Astrocyte (in vitro differentiated cells and primary cell): ENCODE results near the gene TENM4. TPM values are rescaled to one million over a fixed set of nuclear protein-coding genes. Genes with fewer than 3 reads are reported as not detected.
"Not testable (repeated sequence)": the region's sequence is repeated elsewhere in the genome, so short reads cannot be mapped to it uniquely, and the experiment has no call there.

Experiments used
- DNase-seq: peaks from one replicate; pipeline ENCODE4 v3.0.0-alpha.2; 2010; ENCODE audit warnings: low read depth
- FAIRE-seq: peaks from 2 replicates; lab custom pipeline; 2011; peaks lifted over from hg19 to GRCh38; lab: Jason Lieb, UNC
- H2AFZ ChIP-seq: 2 replicates; pipeline ENCODE4 v1.6.0; 2012; ENCODE audit warnings: low read depth, low read length, inconsistent platforms
- H3K27ac ChIP-seq: 2 replicates; pipeline ENCODE4 v1.5.1; 2011; ENCODE audit warnings: low read depth, low read length, inconsistent platforms
- H3K27me3 ChIP-seq: 2 replicates; pipeline ENCODE4 v1.6.0; 2011; ENCODE audit warnings: low read length, inconsistent platforms; ENCODE audit not compliant: insufficient read depth
- H3K36me3 ChIP-seq: 2 replicates; pipeline ENCODE4 v1.5.1; 2011; ENCODE audit warnings: low read length, inconsistent platforms; ENCODE audit not compliant: insufficient read depth
- H3K4me1 ChIP-seq: 2 replicates; pipeline ENCODE4 v1.5.1; 2011; ENCODE audit warnings: low read length, inconsistent platforms; ENCODE audit not compliant: insufficient read depth
- H3K4me2 ChIP-seq: 2 replicates; pipeline ENCODE4 v1.6.0; 2012; ENCODE audit warnings: low read length, inconsistent platforms
- H3K4me3 ChIP-seq: 2 replicates; pipeline ENCODE4 v1.5.1; 2011; ENCODE audit warnings: low read depth, mild to moderate bottlenecking, low read length, inconsistent platforms; ENCODE audit not compliant: insufficient read depth
- H3K79me2 ChIP-seq: 2 replicates; pipeline ENCODE4 v1.6.0; 2012; ENCODE audit warnings: mild to moderate bottlenecking, low read length, inconsistent platforms; ENCODE audit not compliant: insufficient read depth
- H3K9ac ChIP-seq: 2 replicates; pipeline ENCODE4 v1.6.0; 2012; ENCODE audit warnings: mild to moderate bottlenecking, low read length, inconsistent platforms
- H3K9me3 ChIP-seq: 2 replicates; pipeline ENCODE4 v1.5.1; 2012; ENCODE audit warnings: low read depth, mild to moderate bottlenecking, low read length, inconsistent platforms; ENCODE audit not compliant: insufficient read depth
- H4K20me1 ChIP-seq: 2 replicates; pipeline ENCODE4 v1.6.0; 2012; ENCODE audit warnings: low read length, inconsistent platforms; ENCODE audit not compliant: insufficient read depth
- H3K27ac Mint-ChIP-seq: one replicate; pipeline ENCODE4 v1.8.0; 2021; ENCODE audit warnings: mild to moderate bottlenecking, mixed read lengths; ENCODE audit not compliant: unreplicated experiment
- H3K27me3 Mint-ChIP-seq: one replicate; pipeline ENCODE4 v1.8.0; 2021; ENCODE audit warnings: low read depth, mixed read lengths; ENCODE audit not compliant: unreplicated experiment
- H3K36me3 Mint-ChIP-seq: one replicate; pipeline ENCODE4 v1.8.0; 2021; ENCODE audit warnings: low read depth, mixed read lengths; ENCODE audit not compliant: unreplicated experiment
- H3K4me1 Mint-ChIP-seq: one replicate; pipeline ENCODE4 v1.8.0; 2021; ENCODE audit warnings: low read depth, mixed read lengths; ENCODE audit not compliant: unreplicated experiment
- H3K4me3 Mint-ChIP-seq: one replicate; pipeline ENCODE4 v1.8.0; 2021; ENCODE audit warnings: mild to moderate bottlenecking, moderate library complexity, mixed read lengths; ENCODE audit not compliant: unreplicated experiment
- H3K9me3 Mint-ChIP-seq: one replicate; pipeline ENCODE4 v1.8.0; 2021; ENCODE audit warnings: mild to moderate bottlenecking, mixed read lengths; ENCODE audit not compliant: unreplicated experiment
- EZH2 ChIP-seq: IDR thresholded peaks from 2 replicates; pipeline ENCODE4 v1.6.1; 2012; ENCODE audit warnings: mild to moderate bottlenecking, low read length, inconsistent platforms; ENCODE audit not compliant: insufficient read depth
- total RNA-seq: library from RNA; stranded (reverse); gene quantifications from 2 replicates; pipeline ENCODE4 v1.2.1, GENCODE V29; 2021
- TF ChIP-seq, protein P1 (sequence below): IDR thresholded peaks from 2 replicates; pipeline ENCODE4 v1.5.1; 2011; ENCODE audit warnings: low read depth, mild to moderate bottlenecking, inconsistent platforms, low read length, moderate library complexity; ENCODE audit not compliant: insufficient read depth

The TENM4 gene
- total RNA-seq, 1 donor from 2014 or later = 7.5 TPM

DNA sequence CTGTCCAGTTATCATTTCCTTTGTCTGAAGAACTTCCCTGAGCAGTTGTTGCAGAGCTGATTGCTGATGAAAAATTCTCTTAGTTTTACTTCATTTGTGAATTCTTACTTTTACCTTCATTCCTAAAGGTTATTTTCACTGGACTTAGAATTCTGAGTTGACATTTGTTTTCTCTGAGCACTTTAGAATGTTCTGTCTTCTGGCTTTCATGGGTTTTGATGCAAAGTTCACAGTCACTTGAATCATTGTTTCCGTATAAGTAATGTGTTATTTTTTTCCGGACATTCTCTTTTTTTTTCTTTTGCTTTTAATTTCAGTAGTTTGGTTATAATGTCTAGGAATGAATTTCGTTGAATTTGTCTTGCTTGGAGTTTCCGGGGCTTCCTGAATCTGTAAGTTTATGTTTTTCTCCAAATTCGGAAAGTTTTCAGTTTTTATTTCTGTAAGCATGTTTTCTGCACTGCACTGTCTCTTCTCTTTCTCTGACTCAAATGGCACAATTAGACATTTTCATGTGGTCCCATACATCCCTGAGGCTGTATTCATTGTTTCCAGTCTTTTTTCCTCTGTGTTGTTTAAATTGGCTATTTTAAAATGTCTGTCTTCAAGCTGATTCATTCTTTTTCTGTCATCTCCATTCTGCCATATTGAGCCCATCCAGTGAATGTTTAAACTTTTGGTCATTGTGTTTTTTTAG, 797.7 kb downstream of the TENM4 start:
- Mint-ChIP-seq H3K9me3 (peaks cover 3% of the 10 kb centered on the region), H3K4me1 (no peaks in the 10 kb centered on the region), H3K27ac (no peak overlapping the region), H3K27me3 (peaks cover 6% of the 10 kb centered on the region), H3K4me3 (no peak overlapping the region), H3K36me3 (no peaks in the 10 kb centered on the region)
- FAIRE-seq (no peak), DNase-seq (no peak)
- Histone ChIP-seq H3K4me2 (no peak overlapping the region), H2AFZ (no peak overlapping the region), H3K4me3 (no peak overlapping the region), H3K4me1 (no peaks in the 10 kb centered on the region), H3K36me3 (no peaks in the 10 kb centered on the region), H3K9me3 (no peaks in the 10 kb centered on the region), H3K27ac (no peak overlapping the region), H3K27me3 (no peaks in the 10 kb centered on the region), H3K9ac (no peak overlapping the region), H3K79me2 (no peaks in the 10 kb centered on the region), H4K20me1 (no peaks in the 10 kb centered on the region)
- TF ChIP-seq EZH2 = no peak
- TF ChIP-seq, protein P1, sequence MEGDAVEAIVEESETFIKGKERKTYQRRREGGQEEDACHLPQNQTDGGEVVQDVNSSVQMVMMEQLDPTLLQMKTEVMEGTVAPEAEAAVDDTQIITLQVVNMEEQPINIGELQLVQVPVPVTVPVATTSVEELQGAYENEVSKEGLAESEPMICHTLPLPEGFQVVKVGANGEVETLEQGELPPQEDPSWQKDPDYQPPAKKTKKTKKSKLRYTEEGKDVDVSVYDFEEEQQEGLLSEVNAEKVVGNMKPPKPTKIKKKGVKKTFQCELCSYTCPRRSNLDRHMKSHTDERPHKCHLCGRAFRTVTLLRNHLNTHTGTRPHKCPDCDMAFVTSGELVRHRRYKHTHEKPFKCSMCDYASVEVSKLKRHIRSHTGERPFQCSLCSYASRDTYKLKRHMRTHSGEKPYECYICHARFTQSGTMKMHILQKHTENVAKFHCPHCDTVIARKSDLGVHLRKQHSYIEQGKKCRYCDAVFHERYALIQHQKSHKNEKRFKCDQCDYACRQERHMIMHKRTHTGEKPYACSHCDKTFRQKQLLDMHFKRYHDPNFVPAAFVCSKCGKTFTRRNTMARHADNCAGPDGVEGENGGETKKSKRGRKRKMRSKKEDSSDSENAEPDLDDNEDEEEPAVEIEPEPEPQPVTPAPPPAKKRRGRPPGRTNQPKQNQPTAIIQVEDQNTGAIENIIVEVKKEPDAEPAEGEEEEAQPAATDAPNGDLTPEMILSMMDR = no peak

DNA sequence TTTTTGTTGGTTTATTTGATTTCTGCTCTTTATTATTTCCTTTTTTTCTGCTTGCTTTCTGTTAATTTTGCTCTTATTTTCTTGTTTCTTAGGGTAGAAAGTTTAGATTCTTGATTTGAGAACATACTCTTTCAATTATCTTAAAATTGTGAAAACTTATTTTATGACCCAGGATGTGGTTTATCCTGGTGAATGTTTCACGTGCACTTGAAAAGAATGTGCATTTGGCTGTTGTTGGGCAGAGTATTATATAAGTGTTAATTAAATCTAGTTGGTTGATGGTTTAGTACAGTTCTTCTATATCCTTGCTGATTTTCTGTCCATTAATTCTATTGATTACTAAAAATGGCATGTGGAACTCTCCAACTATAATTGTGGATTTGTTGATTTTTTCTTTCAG, 799.3 kb downstream of the TENM4 start:
- Mint-ChIP-seq H3K4me3 (no peak overlapping the region), H3K9me3 (peaks cover 3% of the 10 kb centered on the region), H3K27ac (no peak overlapping the region), H3K27me3 (no peaks in the 10 kb centered on the region), H3K4me1 (no peaks in the 10 kb centered on the region), H3K36me3 (no peaks in the 10 kb centered on the region)
- H3K36me3 ChIP-seq = no peaks in the 10 kb centered on the region
- no peaks in the 10 kb centered on the region for H3K9me3 ChIP-seq
- no peaks in the 10 kb centered on the region for H3K4me1 ChIP-seq
- no peak overlapping the region for H3K9ac ChIP-seq
- H3K4me2 ChIP-seq = no peak overlapping the region
- no peak overlapping the region for H2AFZ ChIP-seq
- TF ChIP-seq, protein P1 = no peak
- no peak for TF ChIP-seq EZH2
- H3K27me3 ChIP-seq = no peaks in the 10 kb centered on the region
- no peak overlapping the region for H3K27ac ChIP-seq
- no peak for FAIRE-seq
- no peaks in the 10 kb centered on the region for H3K79me2 ChIP-seq
- DNase-seq = no peak
- no peaks in the 10 kb centered on the region for H4K20me1 ChIP-seq
- no peak overlapping the region for H3K4me3 ChIP-seq

DNA sequence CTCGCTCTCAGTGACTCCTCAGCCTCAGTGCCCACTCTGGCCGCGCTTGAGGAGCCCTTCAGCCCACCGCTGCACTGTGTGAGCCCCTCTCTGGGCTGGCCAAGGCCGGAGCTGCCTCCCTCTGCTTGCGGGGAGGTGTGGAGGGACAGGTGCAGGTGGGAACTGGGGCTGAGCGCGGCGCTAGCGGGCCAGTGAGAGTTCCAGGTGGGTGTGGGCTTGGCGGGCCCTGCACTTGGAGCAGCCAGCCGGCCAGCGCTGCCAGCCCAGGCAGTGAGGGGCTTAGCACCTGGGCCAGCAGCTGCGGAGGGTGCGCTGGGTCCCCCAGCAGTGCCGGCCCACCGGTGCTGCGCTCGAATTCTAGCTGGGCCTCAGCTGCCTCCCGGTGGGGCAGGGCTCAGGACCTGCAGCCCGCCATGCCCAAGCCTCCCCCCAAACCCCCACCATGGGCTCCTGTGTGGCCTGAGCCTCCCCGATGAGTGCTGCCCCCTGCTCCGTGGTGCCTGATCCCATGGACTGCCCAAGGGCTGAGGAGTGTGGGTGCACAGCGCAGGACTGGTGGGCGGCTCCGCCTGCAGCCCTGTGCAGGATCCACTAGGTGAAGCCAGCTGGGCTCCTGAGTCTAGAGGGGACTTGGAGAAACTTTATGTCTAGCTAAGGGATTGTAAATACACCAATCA, 802.0 kb downstream of the TENM4 start:
- peaks cover 9% of the 10 kb centered on the region for H3K9me3 Mint-ChIP-seq
- H3K4me1 Mint-ChIP-seq = no peaks in the 10 kb centered on the region
- H3K4me1 ChIP-seq = no peaks in the 10 kb centered on the region
- no peaks in the 10 kb centered on the region for H3K79me2 ChIP-seq
- H3K9ac ChIP-seq = no peak overlapping the region
- H2AFZ ChIP-seq = no peak overlapping the region
- no peaks in the 10 kb centered on the region for H4K20me1 ChIP-seq
- no peak overlapping the region for H3K4me2 ChIP-seq
- peaks cover under 1% of the 10 kb centered on the region for H3K9me3 ChIP-seq
- DNase-seq (no peak), FAIRE-seq (no peak)
- no peak overlapping the region for H3K4me3 ChIP-seq
- TF ChIP-seq, protein P1 = no peak
- H3K27ac Mint-ChIP-seq = no peak overlapping the region
- H3K36me3 Mint-ChIP-seq = no peaks in the 10 kb centered on the region
- no peak overlapping the region for H3K4me3 Mint-ChIP-seq
- H3K27me3 ChIP-seq = no peaks in the 10 kb centered on the region
- no peaks in the 10 kb centered on the region for H3K27me3 Mint-ChIP-seq
- H3K27ac ChIP-seq = no peak overlapping the region
- no peaks in the 10 kb centered on the region for H3K36me3 ChIP-seq

DNA sequence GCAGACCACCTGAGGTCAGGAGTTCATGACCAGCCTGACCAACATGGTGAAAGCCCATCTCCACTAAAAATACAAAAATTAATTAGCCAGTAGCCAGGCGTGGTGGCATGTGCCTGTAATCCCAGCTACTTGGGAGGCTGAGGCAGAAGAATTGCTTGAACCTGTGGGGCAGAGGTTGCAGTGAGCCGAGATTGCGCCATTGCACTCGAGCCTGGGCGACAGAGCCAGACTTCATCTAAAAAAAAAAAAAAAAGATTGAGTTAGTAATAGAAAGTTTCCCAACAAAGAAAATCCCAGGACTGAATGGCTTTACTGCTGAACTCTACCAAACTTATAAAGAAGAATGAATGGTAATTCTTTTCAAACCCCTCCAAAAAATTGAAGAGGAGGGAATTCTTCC, 803.3 kb downstream of the TENM4 start:
- peaks cover 13% of the 10 kb centered on the region for H3K9me3 Mint-ChIP-seq
- H3K4me1 Mint-ChIP-seq, H3K36me3 ChIP-seq, H3K36me3 Mint-ChIP-seq, H3K27ac Mint-ChIP-seq, H3K4me3 ChIP-seq, H3K9ac ChIP-seq, H3K4me3 Mint-ChIP-seq, H3K27me3 Mint-ChIP-seq, FAIRE-seq, H3K4me2 ChIP-seq, H3K27me3 ChIP-seq, H2AFZ ChIP-seq, H3K9me3 ChIP-seq, DNase-seq, H3K27ac ChIP-seq, H4K20me1 ChIP-seq, H3K4me1 ChIP-seq, H3K79me2 ChIP-seq: not testable (repeated sequence)
